Fibroblast of skin of abdomen (primary cell): ENCODE results near the gene EGF.

ENCODE experiments used
- DNase-seq: peaks from one replicate; pipeline ENCODE4 v3.0.0-alpha.2; 2013

EGF gene

GRCh38 chr4:110041735-110042134 lies 129.1 kb downstream of the EGF start:
- no peak for DNase-seq

GRCh38 chr4:110042545-110043517 lies 130.1 kb downstream of the EGF start:
- DNase-seq = peak; percentile 31

DNA sequence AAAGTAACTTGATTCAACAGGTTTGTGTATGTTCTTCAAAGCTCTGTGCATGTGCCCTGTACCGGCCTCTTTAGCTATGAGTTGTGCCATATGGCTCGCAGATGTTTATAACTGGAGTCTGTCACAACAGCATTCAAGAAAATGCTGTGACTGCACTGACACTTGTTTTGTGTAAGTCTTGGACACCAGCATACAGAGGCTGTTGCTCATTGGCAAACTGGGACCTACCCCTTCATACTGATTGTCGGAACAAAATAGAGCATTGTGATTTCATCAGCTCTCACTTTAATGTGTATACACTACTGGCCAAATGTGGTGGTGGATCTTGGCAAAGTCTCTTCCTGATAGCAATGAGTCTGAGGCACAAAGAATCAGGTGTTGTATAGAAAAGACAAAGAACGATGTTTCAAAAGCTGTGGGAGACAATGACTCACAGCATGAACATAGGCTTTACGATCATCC lies 133.9 kb downstream of the EGF start:
- DNase-seq = peak; percentile 59

GRCh38 chr4:110049951-110050925 lies 137.6 kb downstream of the EGF start:
- peak; percentile 47 for DNase-seq

GRCh38 chr4:110055158-110055768 lies 142.6 kb downstream of the EGF start:
- no peak for DNase-seq

GRCh38 chr4:110058677-110059076 lies 146.0 kb downstream of the EGF start:
- DNase-seq = no peak

DNA sequence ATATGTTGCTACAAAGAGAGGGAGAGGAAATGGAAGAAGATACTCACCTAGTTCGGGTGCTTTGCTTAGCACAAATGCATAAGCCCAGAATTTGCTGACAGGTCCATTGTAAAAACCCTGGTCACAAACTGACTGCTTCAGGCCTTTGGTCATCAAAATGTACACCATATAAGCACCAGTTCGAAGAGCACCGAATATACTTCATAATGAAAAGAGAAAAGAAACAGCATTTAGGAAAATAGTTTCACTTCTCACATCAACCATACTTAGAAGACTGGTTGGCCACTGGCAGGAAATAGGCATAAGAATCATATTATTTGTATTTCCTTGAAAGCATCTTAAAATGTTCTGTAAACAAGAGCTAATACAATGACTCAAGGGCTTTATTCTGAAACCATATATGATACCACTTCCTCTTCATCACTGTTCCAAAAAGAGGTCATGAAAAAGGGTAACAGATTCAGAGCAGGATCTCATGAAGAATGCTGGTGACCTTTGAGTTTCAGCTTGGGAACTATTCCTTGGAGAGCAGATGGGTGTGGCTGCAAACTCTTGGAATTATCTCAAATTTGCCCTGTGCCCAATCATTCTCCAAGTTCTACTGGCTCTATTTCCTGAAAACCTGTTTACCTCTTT lies 147.0 kb downstream of the EGF start:
- DNase-seq = no peak

- DNase-seq = no peak
These were observed 148.4 kb downstream of the EGF start for GRCh38 chr4:110061076-110061475.
